H1 (cell line): ENCODE measurements around the gene NEB. TPM values are rescaled to one million over a fixed set of nuclear protein-coding genes. Genes with fewer than 3 reads are reported as not detected.

Source experiments
- SP1 ChIP-seq: IDR thresholded peaks from 2 replicates; pipeline ENCODE4 v1.6.1; 2011; ENCODE audit warnings: low read depth, low read length
- polyA plus RNA-seq, 7 experiments: library from polyadenylated mRNA; depleted of rRNA in 3 of 7; stranded (reverse) in 5 of 7; unstranded in 2 of 7; fragments of >200 nt in 5 of 7; fragments of 200-250 nt in 2 of 7; gene quantifications; 1 replicate in 5 of 7; 2 replicates in 1 of 7; 4 replicates in 1 of 7; pipeline versions ENCODE4 v1.2.1 to v1.2.3, GENCODE V29; 2011 to 2013; ENCODE audit warnings: missing spikeins in 2 of 7, mixed read lengths in 2 of 7
- total RNA-seq: library from RNA; stranded (reverse); fragmentation: NEBNext Ultra II Directional; extraction: Animal tissue kit (Norgen Biotek cat#: 25700); gene quantifications from 2 replicates; pipeline ENCODE4 v1.2.1, GENCODE V29; 2021

Gene NEB
- total and polyA plus RNA-seq, 2 of the 8 experiments (the other 6 are each of a cell fraction or from before 2014, with no cell fraction given) = 1.4 to 2.5 TPM

- no peak for TF ChIP-seq SP1
These were observed 13.8 kb downstream of the NEB start (continued) for GRCh38 chr2:151720521-151720920.
